Breast epithelium (tissue), 4 donors: ENCODE data around the gene IL22RA1. TPM values are rescaled to one million over a fixed set of nuclear protein-coding genes. Genes with fewer than 3 reads are reported as not detected.

ENCODE experiments used
- DNase-seq, 2 donors: peaks; one replicate each; pipeline ENCODE4 v3.0.0-alpha.2; 2019; ENCODE audit warnings: low spot score in 2 of 2
- H3K27ac ChIP-seq, 2 donors: fragments of 200-600 bp; sonication (generic) in 1 of 2; one replicate each; pipeline ENCODE4 v1.5.1; 2016 to 2019; ENCODE audit warnings: mild to moderate bottlenecking in 1 of 2
- H3K27me3 ChIP-seq, 2 donors: fragments of 200-600 bp; sonication (generic) in 1 of 2; one replicate each; pipeline versions ENCODE4 v1.5.1 to v1.6.0; 2017 to 2019; ENCODE audit warnings: control low read depth in 1 of 2, mild to moderate bottlenecking in 1 of 2
- H3K36me3 ChIP-seq: fragments of 200-600 bp; one replicate; pipeline ENCODE4 v1.5.1; 2019
- H3K4me1 ChIP-seq, 2 donors: fragments of 200-600 bp; sonication (generic); one replicate each; pipeline ENCODE4 v1.5.1; 2016 to 2019; ENCODE audit warnings: control low read depth in 1 of 2
- H3K4me3 ChIP-seq, 3 donors: fragments of 200-600 bp; sonication (generic); 1 replicate in 2 of 3; 2 replicates in 1 of 3; pipeline ENCODE4 v1.5.1; 2016 to 2019; ENCODE audit warnings: mild to moderate bottlenecking in 3 of 3, moderate library complexity in 2 of 3
- H3K9me3 ChIP-seq, 2 donors: fragments of 200-600 bp; sonication (generic) in 1 of 2; one replicate each; pipeline ENCODE4 v1.5.1; 2016 to 2019; ENCODE audit warnings: control low read depth in 1 of 2
- CTCF ChIP-seq, 3 donors: fragments of 450-650 bp; IDR thresholded peaks; one replicate each; pipeline ENCODE4 v1.5.1; 2016 to 2017; ENCODE audit warnings: antibody characterized with exemption in 3 of 3, mild to moderate bottlenecking in 3 of 3, moderate library complexity in 3 of 3
- POLR2A ChIP-seq: fragments of 450-650 bp; IDR thresholded peaks from one replicate; pipeline ENCODE4 v1.6.1; 2016; ENCODE audit warnings: antibody characterized with exemption, mild to moderate bottlenecking, moderate library complexity
- POLR2AphosphoS5 ChIP-seq, 3 donors: sonication (generic); formaldehyde crosslinking; IDR thresholded peaks; one replicate each; pipeline ENCODE4 v1.6.1; 2017; ENCODE audit warnings: antibody characterized with exemption in 3 of 3
- intact Hi-C: fragments of 100-400 bp; cut with DNase I; formaldehyde crosslinking; loops from one replicate; pipeline ENCODE4 v1.15.1; 2023; ENCODE audit warnings: low total_unique reads
- total RNA-seq, 3 donors: library from RNA; depleted of rRNA; stranded (reverse); fragments of >200 nt; gene quantifications; one replicate each; pipeline ENCODE4 v1.1.0, GENCODE V29; 2016

The IL22RA1 gene
- total RNA-seq, 3 donors from 2014 or later: 0.73 to 0.98 TPM; not detected in 1

- no peaks in the 10 kb centered on the region for H3K9me3 ChIP-seq
- DNase-seq: no peak
- peaks cover 0 to 4% of the 10 kb centered on the region in 2 donors for H3K4me1 ChIP-seq
- H3K27me3 ChIP-seq: no peaks in the 10 kb centered on the region
- H3K36me3 ChIP-seq: no peaks in the 10 kb centered on the region
- H3K4me3 ChIP-seq: no peak overlapping the region
- no peak for TF ChIP-seq POLR2A
- intact Hi-C loops: no loop called here
- no peak overlapping the region for H3K27ac ChIP-seq
Measured at GRCh38 chr1:24107462-24108138, 35.3 kb downstream of the IL22RA1 start.

GRCh38 chr1:24105368-24106160, 37.4 kb downstream of the IL22RA1 start:
- TF ChIP-seq POLR2AphosphoS5 (IDR thresholded peaks at IDR 0.05) (no peak), CTCF (IDR thresholded peaks at IDR 0.05) (no peak), POLR2A (no peak)
- no peak overlapping the region for H3K27ac ChIP-seq
- intact Hi-C loops: no loop called here
- H3K4me1 ChIP-seq: no peaks in the 10 kb centered on the region
- H3K4me3 ChIP-seq: no peak overlapping the region
- no peaks in the 10 kb centered on the region for H3K9me3 ChIP-seq
- no peaks in the 10 kb centered on the region for H3K36me3 ChIP-seq
- no peaks in the 10 kb centered on the region for H3K27me3 ChIP-seq
- no peak for DNase-seq

GRCh38 chr1:24104854-24105253, 38.1 kb downstream of the IL22RA1 start:
- Histone ChIP-seq H3K9me3 (no peaks in the 10 kb centered on the region), H3K4me3 (no peak overlapping the region), H3K4me1 (no peaks in the 10 kb centered on the region), H3K27me3 (no peaks in the 10 kb centered on the region), H3K36me3 (no peaks in the 10 kb centered on the region), H3K27ac (no peak overlapping the region)
- DNase-seq: no peak
- TF ChIP-seq POLR2AphosphoS5 (IDR thresholded peaks at IDR 0.05): no peak
- no peak for TF ChIP-seq POLR2A
- TF ChIP-seq CTCF (IDR thresholded peaks at IDR 0.05): no peak
- intact Hi-C loops: no loop called here

- DNase-seq: no peak
- H3K36me3 ChIP-seq: no peaks in the 10 kb centered on the region
- H3K27ac ChIP-seq: no peak overlapping the region
- no peaks in the 10 kb centered on the region for H3K27me3 ChIP-seq
- H3K4me3 ChIP-seq: no peak overlapping the region
- intact Hi-C loops: no loop called here
- TF ChIP-seq POLR2A (no peak), POLR2AphosphoS5 (IDR thresholded peaks at IDR 0.05) (no peak), CTCF (IDR thresholded peaks at IDR 0.05) (no peak)
- no peaks in the 10 kb centered on the region for H3K4me1 ChIP-seq
- H3K9me3 ChIP-seq: no peaks in the 10 kb centered on the region
Measured at GRCh38 chr1:24103879-24104278, 39.1 kb downstream of the IL22RA1 start.

GRCh38 chr1:24103408-24103807, 39.5 kb downstream of the IL22RA1 start:
- intact Hi-C loops: no loop called here
- TF ChIP-seq CTCF (IDR thresholded peaks at IDR 0.05) (no peak), POLR2AphosphoS5 (IDR thresholded peaks at IDR 0.05) (no peak), POLR2A (no peak)
- H3K27me3 ChIP-seq: no peaks in the 10 kb centered on the region
- no peaks in the 10 kb centered on the region for H3K4me1 ChIP-seq
- H3K4me3 ChIP-seq: no peak overlapping the region
- no peaks in the 10 kb centered on the region for H3K9me3 ChIP-seq
- peak overlapping the region; percentile 31 to 73 for H3K27ac ChIP-seq
- no peak for DNase-seq
- H3K36me3 ChIP-seq: no peaks in the 10 kb centered on the region
